Thyroid gland (tissue), 4 donors: ENCODE results near the gene ACSL6.

Source experiments
- POLR2A ChIP-seq, 2 donors: fragments of 450-650 bp; IDR thresholded peaks; one replicate each; pipeline ENCODE4 v1.6.1; 2017; ENCODE audit warnings: antibody characterized with exemption in 2 of 2, mild to moderate bottlenecking in 2 of 2, moderate library complexity in 1 of 2
- TF ChIP-seq, protein P1 (sequence below), 6 experiments: fragments of 200-600 bp in 3 of 6; fragments of 450-650 bp in 3 of 6; sonication (generic) in 3 of 6; IDR thresholded peaks; one replicate each; pipeline ENCODE4 v1.5.1; 2016 to 2019; ENCODE audit warnings: antibody characterized with exemption in 6 of 6, mild to moderate bottlenecking in 2 of 6, inconsistent platforms in 1 of 6, moderate library complexity in 1 of 6

DNA sequence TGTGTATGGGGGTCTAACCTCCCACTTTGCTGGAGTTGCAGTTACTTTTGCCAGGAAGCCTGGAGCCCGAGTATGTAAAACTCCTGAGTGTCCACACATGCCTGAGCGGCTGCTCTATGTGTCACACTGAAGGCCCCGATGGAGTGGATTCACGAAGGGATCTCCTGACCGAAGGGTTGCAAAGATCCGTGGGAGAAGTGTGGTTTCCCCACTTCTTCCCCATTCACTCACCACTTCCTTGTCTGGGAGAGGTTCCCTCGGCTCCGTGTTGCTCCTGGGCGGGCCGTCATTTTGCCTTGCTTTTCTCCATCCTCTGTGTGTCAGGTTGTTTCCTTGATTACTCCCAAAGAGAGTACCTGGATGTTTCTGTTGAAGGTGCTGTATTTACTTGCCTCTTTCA lies 32.7 kb upstream of the ACSL6 start:
- TF ChIP-seq, protein P1, sequence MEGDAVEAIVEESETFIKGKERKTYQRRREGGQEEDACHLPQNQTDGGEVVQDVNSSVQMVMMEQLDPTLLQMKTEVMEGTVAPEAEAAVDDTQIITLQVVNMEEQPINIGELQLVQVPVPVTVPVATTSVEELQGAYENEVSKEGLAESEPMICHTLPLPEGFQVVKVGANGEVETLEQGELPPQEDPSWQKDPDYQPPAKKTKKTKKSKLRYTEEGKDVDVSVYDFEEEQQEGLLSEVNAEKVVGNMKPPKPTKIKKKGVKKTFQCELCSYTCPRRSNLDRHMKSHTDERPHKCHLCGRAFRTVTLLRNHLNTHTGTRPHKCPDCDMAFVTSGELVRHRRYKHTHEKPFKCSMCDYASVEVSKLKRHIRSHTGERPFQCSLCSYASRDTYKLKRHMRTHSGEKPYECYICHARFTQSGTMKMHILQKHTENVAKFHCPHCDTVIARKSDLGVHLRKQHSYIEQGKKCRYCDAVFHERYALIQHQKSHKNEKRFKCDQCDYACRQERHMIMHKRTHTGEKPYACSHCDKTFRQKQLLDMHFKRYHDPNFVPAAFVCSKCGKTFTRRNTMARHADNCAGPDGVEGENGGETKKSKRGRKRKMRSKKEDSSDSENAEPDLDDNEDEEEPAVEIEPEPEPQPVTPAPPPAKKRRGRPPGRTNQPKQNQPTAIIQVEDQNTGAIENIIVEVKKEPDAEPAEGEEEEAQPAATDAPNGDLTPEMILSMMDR (IDR thresholded peaks at IDR 0.05), result no peak
- no peak for TF ChIP-seq POLR2A (IDR thresholded peaks at IDR 0.05)
